GM18858 (cell line): ENCODE results near the gene CFAP69.
A peak's percentile ranks its signal among the peaks of the same experiment; 100 is the strongest.
"Not testable (repeated sequence)": the region's sequence is repeated elsewhere in the genome, so short reads cannot be mapped to it uniquely, and the experiment has no call there.

Source experiments
- ATAC-seq: cut with Tn5 transposase; IDR thresholded peaks from one replicate; pipeline ENCODE4 v1.9.1; 2021; ENCODE audit not compliant: unreplicated experiment

CFAP69 gene

DNA sequence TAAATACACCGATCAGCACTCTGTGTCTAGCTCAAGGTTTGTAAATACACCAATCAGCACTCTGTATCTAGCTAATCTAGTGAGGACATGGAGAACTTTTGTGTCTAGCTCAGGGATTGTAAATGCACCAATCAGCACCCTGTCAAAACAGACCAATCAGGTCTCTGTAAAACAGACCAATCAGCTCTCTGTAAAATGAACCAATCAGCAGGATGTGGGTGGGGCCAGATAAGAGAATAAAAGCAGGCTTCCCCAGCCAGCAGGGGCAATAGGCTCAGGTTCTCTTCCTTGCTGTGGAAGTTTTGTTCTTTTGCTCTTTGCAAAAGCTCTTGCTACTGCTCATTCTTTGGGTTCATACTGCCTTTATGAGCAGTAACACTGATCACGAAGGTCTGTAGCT, 90.0 kb downstream of the CFAP69 start:
- ATAC-seq = not testable (repeated sequence)

DNA sequence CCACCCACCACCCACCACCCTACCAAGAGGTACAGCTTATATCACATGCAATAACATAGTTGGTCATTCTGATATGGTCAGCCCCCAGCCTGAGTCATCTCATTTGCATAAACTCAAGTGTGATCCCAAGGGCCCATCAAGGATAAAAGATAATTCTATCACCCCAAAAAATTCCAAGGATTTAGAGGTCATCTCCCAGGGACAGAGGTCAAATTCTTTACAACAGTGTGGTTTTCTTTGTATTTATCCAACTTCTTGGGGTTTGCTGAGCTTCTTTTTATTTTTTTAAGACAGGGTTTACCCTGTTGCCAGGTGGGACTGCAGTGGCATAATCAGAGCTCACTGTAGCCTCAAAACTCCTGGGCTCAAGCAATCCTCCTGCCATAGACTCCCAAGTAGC, 92.1 kb downstream of the CFAP69 start:
- no peak for ATAC-seq

DNA sequence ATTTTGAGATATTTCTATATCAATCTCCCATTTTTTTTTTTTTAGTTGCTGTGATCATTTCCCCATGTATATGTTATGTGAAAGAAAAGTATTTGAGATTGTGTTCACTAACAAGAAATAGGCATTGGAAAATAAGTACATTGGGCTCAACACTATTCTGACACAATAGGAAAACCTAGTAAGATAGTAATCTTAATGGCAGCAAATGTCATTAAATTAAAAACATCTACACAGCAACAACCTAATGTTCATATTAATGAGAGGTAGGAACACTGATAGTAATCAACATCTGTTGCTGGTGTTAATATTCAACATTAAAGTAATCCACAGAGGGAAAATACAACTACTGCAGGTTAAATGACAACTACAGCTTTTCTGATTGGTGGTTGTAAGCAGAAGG, 100.0 kb downstream of the CFAP69 start:
- no peak for ATAC-seq

DNA sequence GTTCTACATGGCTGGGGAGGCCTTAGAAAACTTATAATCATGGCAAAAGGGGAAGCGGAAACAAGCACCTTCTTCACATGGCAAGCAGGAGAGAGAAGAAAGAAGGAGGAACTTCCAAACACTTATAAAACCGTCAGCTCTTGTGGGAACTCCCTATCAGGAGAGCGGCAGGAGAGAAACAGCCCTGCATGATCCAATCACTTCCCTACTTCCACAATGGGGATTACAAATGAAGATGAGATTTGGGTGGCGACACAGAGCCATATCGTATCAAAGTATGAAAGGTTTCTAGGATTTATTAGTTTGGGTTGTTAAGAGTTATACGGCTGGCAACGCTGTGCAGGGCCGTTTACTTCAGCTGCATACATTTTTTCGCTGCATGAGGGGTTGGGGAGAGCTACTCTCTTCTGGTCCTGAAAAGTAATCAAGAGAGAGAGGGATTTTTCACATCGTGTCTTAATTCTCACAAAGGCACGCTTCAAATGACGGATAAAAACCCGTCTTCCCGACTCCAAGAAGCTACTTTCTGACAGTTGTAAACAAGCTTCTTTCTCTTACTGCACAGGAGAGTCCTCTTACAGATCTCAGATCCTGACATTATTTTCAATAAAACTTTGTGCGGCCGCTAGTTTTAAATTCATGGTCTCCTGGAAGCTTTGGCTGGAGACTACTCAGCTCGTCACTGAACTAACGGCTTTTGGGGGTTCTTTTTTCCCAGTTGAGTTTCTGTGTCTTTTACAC, 100.8 kb downstream of the CFAP69 start:
- ATAC-seq = peak; percentile 6

DNA sequence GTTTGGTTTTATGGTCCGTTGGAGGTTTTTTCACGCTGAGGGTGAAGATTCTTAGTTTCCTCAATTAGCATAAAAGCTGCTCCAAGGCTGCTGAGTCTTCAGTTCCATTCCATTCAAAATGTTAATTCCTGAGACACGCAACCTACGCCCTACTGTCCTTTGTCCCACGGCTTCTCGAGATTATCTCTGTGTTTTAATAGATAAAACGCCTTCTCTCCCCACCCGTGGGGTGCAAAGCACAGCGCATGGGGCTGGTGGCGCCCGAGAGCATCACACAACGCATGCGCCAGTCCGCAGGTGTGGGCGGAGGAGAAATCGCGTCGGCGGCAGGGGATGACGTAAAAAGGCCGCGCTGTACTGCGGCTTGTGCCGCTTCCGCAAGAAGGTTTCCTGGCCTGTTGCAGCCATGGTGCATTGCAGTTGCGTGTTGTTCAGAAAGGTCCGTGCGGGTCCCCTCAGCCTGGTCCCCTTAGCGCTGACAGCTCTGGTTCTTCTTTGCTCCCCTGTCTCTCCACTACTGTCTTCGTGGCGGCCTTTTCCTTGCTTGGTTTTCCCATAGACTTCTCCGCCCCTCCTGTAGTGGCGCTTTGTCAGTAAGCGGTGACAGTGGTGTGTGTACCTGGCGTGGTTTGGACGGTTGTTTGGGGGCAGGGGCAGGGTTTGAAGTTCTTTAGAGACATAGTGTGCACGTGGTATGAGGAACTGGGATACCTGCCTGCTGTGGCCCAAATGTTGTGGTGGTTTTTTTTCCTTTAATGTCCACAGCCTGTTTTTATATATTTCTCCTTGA, 101.6 kb downstream of the CFAP69 start, which contains the start of gene GTPBP10:
TSS of gene GTPBP10 (plus strand) at position 381 of the 790 bp plus-strand sequence. CDS start at position 407, 26 bp downstream.
- peak; percentile 91 for ATAC-seq

DNA sequence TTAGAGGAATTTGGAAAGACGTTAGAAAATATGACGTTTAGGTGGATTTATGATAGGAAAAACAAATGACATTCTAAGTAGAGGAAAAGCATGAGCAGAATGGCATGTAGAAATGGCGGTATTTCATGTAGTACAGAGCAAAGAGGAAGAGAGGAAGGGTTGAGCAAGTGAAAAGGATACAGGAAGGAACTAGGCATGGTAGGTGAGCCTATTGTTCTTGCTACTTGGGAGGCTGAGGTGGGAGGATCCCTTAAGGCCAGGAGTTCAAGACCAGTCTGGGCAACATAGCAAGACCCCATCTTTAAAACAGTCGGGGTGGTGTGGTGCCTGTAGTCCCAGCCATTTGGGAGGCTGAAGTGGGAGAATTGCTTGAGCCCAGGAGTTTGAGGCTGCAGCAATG, 102.8 kb downstream of the CFAP69 start:
- ATAC-seq = no peak

DNA sequence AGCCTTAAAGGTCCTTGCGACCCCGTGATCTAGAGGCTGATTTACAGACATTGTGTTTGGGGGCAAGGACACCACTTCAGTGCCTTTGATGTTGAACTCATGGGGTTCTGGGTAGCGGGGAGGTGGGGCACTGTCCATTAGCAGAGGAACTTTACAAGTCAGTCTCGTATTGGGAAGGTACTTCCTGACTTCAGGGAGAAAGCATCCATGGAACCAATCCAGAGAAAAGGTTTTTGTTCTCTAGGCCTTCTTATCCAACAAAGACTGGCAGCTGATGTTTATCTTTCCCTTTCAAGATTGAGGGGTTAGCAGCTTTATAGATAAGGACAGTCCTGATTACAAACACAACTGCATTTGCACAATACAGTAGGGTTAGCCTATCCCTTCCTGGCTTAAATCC, 104.3 kb downstream of the CFAP69 start:
- ATAC-seq = no peak

DNA sequence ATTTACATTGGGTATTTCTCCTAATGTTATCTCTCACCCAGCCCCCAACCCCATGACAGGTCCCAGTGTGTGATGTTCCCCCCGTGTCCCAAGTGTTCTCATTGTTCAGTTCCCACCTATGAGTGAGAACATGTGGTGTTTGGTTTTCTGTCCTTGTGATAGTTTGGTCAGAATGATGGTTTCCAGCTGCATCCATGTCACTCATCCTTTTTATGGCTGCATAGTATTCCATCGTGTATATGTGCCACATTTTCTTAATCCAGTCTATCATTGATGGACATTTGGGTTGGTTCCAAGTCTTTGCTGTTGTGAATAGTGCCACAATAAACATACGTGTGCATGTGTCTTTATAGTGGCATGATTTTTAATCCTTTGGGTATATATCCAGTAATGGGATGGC, 105.1 kb downstream of the CFAP69 start:
- ATAC-seq = not testable (repeated sequence)

DNA sequence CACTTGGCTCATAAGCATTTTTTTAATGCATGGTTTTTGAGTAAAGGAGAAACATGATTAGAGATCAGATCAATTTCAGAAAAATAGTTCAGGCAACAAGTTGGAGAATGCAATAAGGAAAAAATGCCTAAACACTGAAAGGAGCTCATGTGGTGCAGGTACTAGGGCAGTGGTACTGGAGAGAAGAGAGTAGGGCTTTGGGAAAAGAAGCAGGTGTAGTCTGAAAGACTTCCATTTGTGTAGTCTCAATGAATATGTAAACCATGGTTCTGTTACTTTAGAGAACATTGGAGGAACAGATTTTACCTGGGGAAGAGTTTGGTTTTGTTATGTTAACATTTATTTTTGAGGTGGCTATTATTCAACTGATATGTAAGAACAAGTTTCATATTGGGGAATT, 107.0 kb downstream of the CFAP69 start:
- no peak for ATAC-seq
